Stimulated activated CD4-positive, alpha-beta T cell treated with anti-CD3 and anti-CD28 coated beads, Interleukin-12 subunit alpha, Interleukin-12 subunit beta, amount 100 ng/mL, for 24 hours (primary cell): Measurements from ENCODE around the gene STON1.
"Not testable (repeated sequence)": the region's sequence is repeated elsewhere in the genome, so short reads cannot be mapped to it uniquely, and the experiment has no call there.

Source experiments
- DNase-seq, 2 experiments: peaks; one replicate each; pipeline ENCODE4 v3.0.0-alpha.2; 2020; ENCODE audit warnings: low read depth in 2 of 2

The STON1 gene

DNA sequence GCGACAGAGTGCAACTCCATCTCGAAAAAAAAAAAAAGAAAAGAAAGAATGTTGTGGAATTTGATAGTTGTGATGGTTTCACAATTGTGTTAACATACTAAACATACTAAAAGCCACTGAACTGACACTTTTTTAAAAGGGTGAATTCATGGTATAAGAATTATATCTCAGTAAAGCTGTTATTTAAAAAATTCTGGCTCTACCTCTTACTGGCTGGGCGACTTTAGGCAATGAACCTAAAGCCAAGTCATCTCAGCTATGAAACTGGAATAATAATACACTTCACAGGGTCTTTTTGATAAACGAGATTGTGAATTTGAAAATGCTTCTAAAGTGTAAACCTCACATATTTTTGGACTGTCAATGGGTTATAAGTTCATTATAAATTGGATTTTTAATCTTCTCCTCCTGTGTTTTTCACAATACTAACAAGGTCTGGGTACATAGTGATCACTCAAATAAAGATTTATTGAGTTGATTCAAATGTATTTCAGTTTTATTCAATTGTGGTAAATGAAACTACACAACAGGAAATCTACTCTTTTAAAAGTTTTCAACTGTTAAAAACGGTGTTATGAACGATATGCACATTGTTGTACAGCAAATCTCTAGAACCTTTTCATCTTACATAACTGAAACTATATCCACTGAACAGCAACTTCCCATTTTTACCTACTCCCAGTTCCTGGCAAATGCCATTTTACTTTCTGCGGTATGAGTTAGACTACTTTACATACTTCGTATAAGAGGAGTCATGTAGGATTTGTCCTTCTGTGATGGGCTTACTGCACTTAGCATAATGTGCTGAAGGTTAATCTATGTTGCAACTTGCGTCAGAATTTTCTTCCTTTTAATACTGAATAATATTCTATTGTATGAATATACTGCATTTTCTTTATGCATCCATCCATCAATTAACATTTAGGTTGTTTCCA, 44.7 kb downstream of the STON1 start:
- no peak for DNase-seq

DNA sequence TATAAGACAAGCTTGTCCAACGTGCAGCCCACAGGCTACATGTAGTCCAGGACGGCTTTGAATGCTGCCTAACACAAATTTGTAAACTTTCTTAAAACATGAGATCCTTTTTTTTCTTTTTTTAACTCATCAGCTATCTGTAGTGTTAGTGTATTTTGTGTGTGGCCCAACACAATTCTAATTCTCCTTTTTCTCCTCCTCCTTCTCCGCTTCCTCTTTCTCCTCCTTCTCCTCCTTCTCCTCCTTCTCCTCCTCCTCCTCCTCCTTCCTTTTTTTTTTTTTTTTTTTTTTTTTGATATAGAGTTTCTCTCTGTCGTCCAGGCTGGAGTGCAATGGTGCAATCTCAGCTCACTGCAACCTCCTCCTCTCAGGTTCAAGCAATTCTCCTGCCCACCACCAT, 48.4 kb downstream of the STON1 start:
- DNase-seq: no peak

DNA sequence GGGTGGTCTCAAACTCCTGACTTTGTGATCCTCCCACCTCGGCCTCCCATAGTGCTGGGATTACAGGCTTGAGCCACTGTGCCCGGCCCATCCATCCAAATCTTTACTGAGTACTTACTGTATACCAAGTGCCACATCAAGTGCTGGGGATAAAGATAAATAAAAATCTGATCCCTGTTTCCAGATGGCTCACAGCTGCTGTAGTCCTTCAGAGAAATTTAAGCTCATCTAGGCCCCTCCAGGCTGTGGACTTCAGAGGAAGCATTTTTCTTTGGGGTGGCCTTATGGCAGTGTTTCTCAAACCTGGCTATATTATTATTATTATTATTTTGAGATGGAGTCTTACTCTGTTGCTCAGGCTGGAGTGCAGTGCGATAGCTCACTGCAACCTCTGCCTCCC, 54.0 kb downstream of the STON1 start:
- DNase-seq: no peak

DNA sequence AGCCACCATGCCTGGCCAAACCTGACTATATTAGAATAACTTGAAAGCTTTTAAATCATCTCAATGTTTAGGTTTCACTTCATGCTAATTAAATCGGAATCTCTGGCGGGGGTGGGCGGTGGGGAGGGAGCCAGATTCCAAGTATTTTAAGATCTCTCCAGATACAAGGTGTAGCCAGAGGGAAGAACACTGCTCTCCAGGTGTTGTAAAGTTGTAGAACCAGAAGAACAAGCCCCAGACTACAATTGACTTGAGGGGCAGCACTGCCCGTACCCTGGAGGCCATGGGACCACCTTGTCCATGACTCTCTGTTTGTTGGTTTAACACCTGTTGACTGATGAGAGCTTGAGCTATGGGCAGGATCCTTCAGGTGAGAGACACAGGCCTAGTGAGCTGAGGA, 54.6 kb downstream of the STON1 start:
- no peak for DNase-seq

DNA sequence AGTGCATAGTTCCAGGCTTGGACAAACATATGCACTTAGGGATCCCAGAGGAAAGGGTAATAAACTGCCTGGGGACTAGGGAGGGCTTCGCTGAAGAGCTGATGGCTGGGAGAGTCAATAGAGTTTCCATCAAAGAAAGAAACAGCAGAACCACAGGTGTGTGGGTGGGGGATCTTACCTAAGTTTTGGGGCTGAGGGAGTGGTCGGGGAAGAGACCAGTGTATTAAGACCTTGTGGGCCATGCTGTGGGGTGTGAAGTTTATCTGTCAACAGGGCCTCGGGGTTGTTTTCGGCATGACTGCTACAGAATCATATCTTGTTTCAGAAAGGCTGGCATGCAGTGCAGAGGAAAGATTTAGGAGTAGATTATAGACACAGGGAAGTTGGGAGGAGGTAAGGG, 56.5 kb downstream of the STON1 start:
- no peak for DNase-seq

DNA sequence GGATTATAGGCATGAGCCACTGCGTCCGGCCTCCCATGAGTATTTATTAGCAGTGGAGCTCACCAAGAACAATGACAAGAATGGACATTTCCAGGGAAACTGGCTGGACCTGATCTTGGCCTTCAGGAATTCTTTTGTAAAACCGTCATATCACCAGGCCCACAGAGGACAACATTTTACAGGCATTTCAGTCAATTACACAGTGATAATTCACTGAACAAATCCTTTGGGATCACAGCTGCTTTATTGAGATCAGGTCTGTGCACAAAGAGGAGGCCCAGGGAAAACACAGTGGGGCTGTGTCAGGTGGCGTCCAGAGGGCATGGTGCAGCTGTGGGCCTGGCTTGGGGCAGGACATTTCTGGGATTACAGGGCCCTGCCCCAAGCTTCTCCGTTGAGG, 57.6 kb downstream of the STON1 start:
- DNase-seq: no peak

DNA sequence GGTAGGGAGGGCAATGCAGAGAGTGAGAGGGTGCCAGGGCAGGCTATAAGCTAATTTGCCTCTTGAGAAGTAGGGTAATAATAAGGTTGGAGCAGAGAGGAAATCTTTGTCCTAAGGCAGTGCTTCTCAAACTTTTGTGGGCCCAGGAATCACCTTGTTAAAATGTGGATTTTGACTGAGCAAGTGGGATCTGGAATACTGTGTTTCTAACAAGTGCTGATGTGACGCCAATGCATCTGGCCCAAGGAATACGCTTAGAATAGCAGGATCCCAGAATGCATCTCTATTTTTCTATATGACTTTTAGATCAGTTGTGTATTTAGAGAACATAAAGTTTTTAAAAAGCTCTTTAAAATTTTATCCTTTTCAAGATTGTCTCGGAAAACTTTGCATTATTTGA, 58.0 kb downstream of the STON1 start:
- no peak for DNase-seq

DNA sequence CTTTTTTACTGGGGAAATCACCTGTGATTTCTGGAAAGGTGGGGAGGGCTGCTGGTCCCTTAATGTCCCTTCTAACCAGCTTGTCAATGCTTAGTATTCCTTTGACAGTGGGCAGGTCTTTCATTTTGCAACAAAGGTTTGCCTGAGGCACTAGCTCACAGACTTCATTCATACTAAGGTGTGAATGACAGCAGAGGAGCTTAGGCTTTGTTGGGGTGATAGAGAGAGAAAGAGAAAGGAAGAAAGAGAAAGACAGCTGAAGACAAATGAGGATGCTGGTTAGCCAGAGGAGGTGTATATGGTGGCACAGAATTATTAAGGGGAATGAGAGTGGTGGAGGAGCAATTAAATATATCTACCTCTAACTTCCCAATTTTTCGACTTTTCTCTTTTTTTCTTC, 58.8 kb downstream of the STON1 start:
- no peak for DNase-seq

DNA sequence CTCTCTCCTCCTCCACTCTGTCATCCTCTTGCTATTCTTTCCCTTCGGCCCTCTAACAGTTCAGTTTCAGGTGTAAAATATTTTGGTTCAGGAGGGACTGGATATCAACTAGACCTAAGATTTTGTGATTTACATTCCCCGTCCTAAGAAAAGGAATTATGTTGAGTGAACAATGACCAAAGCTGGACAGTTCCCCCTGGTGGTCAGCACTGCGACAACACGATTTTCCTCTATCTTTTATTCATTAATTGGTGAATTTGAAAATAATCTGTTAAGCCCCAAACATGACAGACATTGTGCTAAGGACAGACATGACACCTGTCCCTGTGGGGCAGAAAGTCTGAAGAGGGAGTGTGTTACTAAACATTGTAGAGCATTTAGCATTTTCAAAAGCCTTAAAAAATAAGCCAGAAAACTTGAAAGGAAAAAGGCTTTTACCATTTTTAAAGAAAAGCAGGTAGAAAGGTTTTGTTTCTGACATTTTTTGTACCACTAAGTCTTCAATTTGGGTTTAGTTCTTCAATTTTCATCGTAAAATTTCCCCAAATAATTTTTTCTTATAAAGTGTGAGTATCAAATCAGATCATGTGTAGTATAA, 59.3 kb downstream of the STON1 start:
- DNase-seq: no peak

DNA sequence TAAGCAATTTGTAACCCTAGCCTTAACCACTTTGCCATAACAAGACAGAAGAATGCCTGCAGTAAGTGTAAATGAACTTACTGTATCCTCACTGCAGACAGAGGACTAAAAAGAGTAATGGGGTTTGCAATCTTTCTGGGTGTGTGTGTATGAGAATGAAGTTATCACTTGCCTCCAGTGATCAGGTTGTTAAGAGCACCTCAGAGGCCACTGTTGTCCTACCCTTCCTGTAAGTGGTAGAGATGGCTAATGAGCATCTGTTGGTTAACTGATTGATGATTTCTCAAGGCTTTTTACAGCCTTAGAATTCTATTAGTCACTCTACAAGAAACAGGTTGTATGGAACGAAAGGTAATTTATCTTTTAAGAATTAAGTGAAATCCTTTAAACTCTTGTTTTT, 60.1 kb downstream of the STON1 start:
- no peak for DNase-seq

DNA sequence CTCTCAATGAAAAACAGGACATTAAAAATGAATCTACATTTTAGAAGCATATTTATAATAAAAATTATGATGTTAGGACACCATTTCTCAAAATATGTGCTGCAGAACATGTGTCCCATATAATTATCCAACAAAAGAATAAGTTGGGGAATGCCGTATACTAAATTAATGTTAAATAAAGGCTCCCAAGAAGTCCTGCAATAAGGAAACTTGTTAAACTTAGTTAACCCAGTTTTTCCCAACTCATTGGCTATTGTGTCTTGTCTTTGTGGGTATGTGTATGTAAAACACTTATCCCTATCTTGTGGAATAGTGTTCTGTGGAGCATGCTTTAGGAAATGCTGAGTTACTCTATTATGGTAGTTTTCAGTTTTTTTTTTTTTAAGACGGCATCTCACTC, 62.1 kb downstream of the STON1 start:
- DNase-seq: no peak

DNA sequence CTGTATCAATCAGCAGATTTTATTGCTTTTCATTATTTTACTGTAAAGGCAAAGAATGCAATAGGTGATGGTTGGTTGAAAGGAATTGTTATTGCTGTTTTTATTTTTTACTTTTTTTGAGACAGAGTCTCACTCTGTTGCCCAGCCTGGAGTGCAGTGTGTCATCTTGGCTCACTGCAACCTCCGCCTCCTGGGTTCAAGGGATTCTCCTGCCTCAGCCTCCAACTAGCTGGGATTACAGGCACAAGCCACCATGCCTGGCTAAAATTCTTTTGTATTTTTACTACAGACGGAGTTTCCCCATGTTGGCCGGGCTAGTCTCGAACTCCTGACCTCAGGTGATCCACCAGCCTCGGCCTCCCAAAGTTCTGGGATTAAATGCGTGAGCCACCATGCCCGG, 66.8 kb downstream of the STON1 start:
- DNase-seq: not testable (repeated sequence)

DNA sequence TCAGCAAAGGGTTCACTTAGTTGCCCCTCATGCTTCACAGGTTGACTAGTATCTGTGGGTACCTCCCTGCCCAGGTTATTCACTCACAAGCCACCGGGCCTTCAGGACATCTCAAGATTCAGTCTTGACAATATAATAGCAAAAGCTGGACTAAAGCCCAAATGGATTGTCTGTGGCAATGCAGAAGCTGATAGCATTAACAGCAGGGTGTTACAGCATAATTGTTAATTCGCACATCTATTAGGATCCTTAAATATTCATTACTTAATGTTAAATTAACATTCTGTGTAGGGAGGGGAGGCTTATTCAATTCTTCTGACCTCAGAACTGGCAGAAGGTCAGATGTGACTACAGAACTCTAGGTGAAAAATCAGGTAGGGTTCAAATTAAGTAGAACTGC, 67.5 kb downstream of the STON1 start:
- DNase-seq: no peak

DNA sequence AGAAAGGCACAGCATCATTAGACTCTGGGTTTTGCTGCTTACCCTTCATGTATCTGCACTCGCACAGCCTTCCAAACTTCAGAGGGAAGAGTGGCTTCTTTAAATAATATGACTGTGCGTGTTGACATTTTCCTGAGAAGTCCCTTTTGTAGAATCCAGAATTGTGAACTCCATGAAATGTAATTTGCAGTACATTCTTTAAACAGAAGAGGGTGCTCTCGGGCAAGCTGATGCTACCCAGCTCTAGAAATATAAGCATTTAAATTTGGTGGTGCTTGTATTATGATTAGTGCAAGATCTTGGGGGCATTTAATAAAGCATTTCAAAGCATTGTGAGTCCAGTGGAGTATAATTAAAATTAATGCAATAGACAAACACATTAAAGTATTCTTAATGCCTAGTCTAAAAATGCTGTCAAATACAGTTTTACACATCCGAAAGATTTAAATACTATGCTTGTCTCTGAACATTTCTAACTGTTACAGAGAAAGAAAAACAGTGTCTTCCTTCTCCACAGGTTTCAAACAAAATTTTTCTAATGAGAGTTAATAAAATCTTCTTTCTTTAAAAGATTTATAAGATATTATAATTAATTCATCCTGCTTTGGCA, 70.4 kb downstream of the STON1 start:
- DNase-seq: no peak

DNA sequence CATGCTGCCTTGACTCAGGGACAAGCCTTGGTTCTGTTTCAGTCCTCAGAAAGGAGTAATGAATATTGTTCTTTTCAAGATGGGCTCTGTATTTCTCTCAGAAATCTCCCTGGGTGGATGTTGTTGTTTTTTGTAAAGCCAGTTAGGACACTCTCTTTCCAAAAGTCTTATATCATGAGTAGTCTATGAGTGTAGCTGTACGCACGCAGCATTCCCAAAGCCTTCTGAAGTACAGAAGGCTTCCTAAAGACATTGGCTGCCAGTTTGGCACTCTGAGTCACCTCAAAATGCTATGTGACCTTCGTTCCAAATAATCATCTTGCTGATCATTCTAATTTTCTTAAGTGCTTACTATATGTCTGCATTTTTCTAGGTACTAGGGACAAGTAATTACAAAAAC, 71.0 kb downstream of the STON1 start:
- DNase-seq: no peak

DNA sequence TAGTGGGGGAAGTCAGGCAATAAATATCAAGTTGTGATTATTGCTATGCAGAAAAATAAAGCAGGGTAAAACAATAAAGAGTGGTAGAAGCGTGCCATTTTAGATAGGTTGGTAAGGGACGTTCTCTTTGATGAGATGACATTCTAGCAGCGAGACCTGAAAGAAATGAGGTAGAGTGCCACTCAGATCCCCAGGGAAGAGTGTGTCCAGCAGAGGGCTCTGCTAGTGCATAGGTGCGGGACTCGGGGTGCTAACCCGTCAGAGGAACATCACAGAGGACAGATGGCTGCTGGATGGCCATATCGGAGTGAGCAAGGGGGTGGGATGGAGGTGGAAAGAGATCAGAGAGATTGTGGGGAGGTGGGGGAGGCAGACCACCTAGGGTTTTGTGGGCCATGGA, 71.4 kb downstream of the STON1 start:
- no peak for DNase-seq

DNA sequence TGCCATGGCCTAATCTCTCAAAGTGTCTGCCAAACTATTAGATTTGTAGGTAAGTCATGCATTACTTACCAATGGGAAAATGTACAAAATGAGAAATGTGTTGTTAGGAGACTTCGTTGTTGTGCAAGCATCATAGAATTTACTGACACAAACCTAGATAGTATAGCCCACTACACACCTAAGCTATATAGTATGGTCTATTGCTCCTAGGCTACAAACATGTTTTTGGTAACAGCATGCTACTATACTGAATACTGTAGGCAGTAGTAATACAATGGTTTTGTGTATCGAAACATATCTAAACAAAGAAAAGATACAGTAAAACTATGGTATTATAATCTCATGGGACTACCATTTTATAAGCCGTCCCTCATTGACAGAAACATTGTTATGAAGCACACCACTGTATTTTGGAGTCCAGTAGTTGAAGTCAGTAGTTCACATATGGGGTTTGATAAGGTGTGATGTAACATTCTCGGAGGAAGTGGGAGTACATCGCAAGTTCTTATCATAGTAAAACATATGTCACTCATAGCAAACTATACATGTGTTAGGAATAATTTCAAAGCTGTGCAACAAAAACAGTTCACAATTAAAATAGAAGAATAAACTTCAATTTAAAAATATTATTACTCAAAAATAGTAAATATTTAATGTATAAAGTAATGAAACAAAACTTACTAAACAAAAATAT, 75.7 kb downstream of the STON1 start:
- DNase-seq: no peak

DNA sequence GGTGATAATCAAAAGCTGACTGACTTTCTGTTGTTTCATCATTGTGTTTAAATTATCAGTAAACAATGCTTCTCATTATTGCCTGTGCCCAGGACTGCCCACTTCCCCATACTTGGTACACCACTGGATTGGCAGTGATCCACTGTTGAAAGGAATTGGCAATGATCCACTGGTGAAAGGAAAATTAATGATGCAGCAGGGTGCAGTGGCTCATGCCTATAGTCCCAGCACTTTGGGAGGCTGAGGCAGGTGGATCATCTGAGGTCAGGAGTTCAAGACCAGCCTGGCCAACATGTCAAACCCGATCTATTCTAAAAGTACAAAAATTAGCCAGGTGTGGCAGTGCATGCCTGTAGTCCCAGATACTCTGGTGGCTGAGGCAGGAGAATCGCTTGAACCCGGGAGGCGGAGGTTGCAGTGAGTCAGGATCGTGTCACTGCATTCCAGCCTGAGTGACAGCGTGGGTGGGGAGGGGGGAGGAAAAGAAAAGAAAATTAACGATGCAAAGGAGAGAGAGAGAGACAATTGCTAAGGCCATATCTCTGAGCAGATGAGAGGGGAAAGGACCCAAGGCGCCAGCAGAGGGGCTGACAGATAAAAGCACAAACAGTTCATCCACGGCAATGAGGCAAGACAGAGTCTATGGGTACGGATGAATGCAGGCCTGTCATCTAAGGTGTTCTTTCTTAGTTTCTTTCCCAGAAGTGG, 77.5 kb downstream of the STON1 start:
- DNase-seq: no peak

DNA sequence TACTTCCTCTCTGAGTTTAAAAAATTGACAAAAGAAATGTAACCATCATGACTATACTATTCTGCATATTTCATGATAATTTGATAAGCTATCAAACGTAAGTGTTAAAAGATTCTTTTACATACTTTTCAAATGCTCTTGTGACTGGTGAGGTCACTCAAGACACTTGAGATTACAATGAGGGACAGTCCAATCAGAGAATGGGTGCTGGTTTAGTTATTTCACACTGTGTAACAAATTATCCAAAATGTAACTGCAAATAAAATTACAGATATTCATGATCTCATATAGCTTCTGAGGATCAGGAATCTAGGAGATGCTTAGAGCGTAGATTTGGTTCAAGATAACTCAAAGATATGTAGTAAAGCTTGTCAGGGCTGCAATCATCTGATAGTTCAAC, 83.3 kb downstream of the STON1 start:
- no peak for DNase-seq

DNA sequence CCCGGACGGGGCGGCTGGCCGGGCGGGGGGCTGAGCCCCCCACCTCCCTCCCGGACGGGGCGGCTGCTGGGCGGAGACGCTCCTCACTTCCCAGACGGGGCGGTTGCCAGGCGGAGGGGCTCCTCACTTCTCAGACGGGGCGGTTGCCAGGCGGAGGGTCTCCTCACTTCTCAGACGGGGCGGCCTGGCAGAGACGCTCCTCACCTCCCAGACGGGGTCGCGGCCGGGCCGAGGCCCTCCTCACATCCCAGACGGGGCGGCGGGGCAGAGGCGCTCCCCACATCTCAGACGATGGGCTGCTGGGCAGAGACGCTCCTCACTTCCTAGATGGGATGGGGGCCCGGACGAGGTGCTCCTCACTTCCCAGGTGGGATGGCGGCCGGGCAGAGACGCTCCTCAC, 84.6 kb downstream of the STON1 start:
- DNase-seq: not testable (repeated sequence)

DNA sequence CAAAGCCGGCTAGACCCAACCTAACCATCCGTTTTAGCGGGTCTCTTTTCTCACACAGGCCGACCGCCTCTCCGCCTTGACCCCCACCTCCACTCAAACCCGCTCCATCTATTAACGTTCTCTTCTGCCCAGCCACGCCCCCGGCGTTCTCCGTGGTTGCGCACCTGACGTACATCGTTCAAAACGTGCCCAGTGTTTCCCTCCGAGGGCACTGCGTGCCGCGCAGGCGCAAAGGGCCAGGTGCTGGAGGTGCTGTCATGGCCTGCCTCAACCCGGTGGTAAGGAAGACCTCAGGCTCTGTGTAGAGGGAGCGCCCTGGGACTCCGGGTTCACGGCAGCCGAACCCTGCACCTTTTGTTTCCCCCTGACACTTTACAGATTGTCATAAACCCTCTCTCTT, 87.7 kb downstream of the STON1 start, which contains the start of gene GTF2A1L:
Gene GTF2A1L (plus strand): TSS at position 239 of the 400 bp plus-strand sequence. CDS start 19 bp downstream, at position 258.
- no peak for DNase-seq

DNA sequence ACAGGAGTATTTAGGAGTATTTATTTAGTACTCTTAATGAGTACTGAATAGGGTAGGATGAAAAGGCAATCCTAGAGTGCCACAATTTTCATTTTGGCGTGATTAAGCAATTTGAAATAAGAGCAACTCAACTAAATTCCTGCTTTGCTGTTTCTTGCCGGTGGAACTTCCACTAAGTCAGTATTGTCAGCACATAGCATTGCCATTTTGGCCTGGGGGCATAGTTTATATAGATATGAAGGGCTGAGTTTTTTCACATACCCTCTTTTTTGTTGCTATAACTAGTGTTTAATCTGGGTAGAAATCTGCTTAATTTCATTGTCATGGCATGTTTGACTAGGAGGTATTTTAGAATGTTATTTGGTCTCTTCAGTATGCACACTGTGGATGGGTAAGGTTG, 89.6 kb downstream of the STON1 start:
- no peak for DNase-seq
